ENCODE results near the gene CRTAC1. TPM values are rescaled to one million over a fixed set of nuclear protein-coding genes. Genes with fewer than 3 reads are reported as not detected.

CRTAC1 gene
- total and polyA plus RNA-seq, 9 of the 15 experiments (the other 6 are each of a cell fraction or from before 2014, with no cell fraction given): not detected

DNA sequence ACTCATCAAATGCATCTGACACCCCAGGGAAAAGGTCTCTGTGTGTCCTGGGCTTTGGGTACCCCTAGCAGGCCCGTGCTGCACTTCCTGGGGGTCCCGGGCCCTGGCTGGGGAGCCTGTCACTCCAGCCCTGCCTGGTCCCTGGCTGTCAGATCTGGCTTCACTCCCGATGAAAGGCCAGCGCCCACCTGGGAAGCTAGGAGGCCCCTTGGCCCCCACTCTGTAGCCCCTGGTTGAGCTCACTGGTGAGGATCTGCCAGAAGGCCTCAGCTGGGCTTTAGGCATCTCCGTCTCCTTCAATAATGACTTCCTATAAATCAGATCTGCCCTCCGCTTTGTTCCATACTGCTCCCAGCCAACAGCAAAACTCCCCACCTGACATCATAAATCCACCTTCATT is 116.8 kb downstream of the CRTAC1 start:
- in situ Hi-C loops (cut with MboI): loop anchor here (25.0 kb wide), 1 partner anchor 399 kb away; no protein-coding TSS in a partner anchor
- Histone ChIP-seq H3K79me2 (ENCODE audit: control insufficient read depth, insufficient read depth, low read length) (no peaks in the 10 kb centered on the region), H3K4me3 (no peak overlapping the region), H3K27me3 (ENCODE audit: control insufficient read depth in 2 of 2, insufficient read depth in 2 of 2, low read length in 2 of 2) (peaks cover 0 to 18% of the 10 kb centered on the region in 2 experiments; a peak in 2 of 5 replicates), H3K4me1 (replicated peaks in 1 of 2; ENCODE audit: control insufficient read depth in 2 of 2, insufficient read depth in 2 of 2, low read length in 2 of 2) (peaks cover 0 to 8% of the 10 kb centered on the region in 2 experiments; a peak in 2 of 5 replicates), H3K9ac (ENCODE audit: insufficient read depth in 1 of 2, low read depth in 2 of 2, low read length in 2 of 2) (no peak overlapping the region), H2AFZ (ENCODE audit: low read depth, low read length) (no peak overlapping the region), H4K20me1 (replicated peaks; ENCODE audit: control insufficient read depth, insufficient read depth, low read length) (0 out of 2 replicates have a peak, but pooled peaks cover 5% of the 10 kb centered on the region), H3K36me3 (ENCODE audit: control insufficient read depth, insufficient read depth, low read length) (no peaks in the 10 kb centered on the region), H3K9me3 (replicated peaks; ENCODE audit: control insufficient read depth, insufficient read depth, low read depth, low read length) (no peaks in the 10 kb centered on the region), H3K27ac (ENCODE audit: extremely low read depth, low read depth, low read length) (no peak overlapping the region), H3K9me1 (ENCODE audit: control insufficient read depth, insufficient read depth, low read length) (no peaks in the 10 kb centered on the region), H3K4me2 (ENCODE audit: insufficient read depth, low read length) (no peak overlapping the region)
- no TSS peak for BruUV-seq (replicated peaks)
- ChIA-PET CTCF (ENCODE audit: low intra/inter-chr PET ratio) (interaction anchor here (1.2 to 1.6 kb wide), 2 partner anchors 128 to 132 kb away, joined by 3 to 9 read pairs; no protein-coding TSS in a partner anchor), POLR2A (no interaction called here)
- WGBS (ENCODE audit: insufficient coverage, low coverage, missing lambda C conversion rate): 0% methylated on average over 5 of the region's 6 CpGs
- DNase-seq (ENCODE audit: extremely low read depth in 1 of 4, low spot score in 3 of 4) (no peak), FAIRE-seq (no peak), ATAC-seq (no peak)
- no peak for TF ChIP-seq CBX1 (IDR thresholded peaks at IDR 0.05; ENCODE audit: low read depth)
- intact Hi-C loops (cut with micrococcal nuclease): loop anchor here (1.0 to 10.0 kb wide), 3 partner anchors 115 to 391 kb away; no protein-coding TSS in a partner anchor

DNA sequence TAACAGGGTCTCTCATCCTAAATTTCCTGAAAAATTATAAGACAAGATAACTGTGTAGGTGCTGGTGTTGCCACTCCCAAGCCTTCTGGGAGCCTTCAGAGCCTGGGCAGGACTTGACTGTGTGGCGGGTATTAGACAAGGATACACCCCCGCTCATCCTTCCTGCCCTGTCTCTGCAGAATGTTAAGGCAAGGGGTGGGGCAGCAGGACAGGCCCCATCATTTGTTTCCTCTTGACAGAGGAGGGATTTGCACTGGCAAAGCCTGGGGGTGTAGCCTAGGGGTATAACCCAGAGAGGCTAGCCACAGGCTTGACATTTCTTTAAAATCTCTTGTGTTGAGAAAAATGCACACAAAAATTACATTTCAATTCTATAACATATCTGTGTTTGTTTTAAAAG is 117.2 kb downstream of the CRTAC1 start:
- Histone ChIP-seq H4K20me1 (replicated peaks; ENCODE audit: control insufficient read depth, insufficient read depth, low read length) (0 out of 2 replicates have a peak, but pooled peaks cover 5% of the 10 kb centered on the region), H3K27me3 (ENCODE audit: control insufficient read depth in 2 of 2, insufficient read depth in 2 of 2, low read length in 2 of 2) (peaks cover 0 to 22% of the 10 kb centered on the region in 2 experiments; a peak in 2 of 5 replicates), H3K9me3 (replicated peaks; ENCODE audit: control insufficient read depth, insufficient read depth, low read depth, low read length) (no peaks in the 10 kb centered on the region), H3K27ac (ENCODE audit: extremely low read depth, low read depth, low read length) (no peak overlapping the region), H3K36me3 (ENCODE audit: control insufficient read depth, insufficient read depth, low read length) (no peaks in the 10 kb centered on the region), H3K79me2 (ENCODE audit: control insufficient read depth, insufficient read depth, low read length) (no peaks in the 10 kb centered on the region), H2AFZ (ENCODE audit: low read depth, low read length) (no peak overlapping the region), H3K4me2 (ENCODE audit: insufficient read depth, low read length) (no peak overlapping the region), H3K4me1 (replicated peaks in 1 of 2; ENCODE audit: control insufficient read depth in 2 of 2, insufficient read depth in 2 of 2, low read length in 2 of 2) (peaks cover 0 to 8% of the 10 kb centered on the region in 2 experiments; a peak in 2 of 5 replicates), H3K4me3 (no peak overlapping the region), H3K9me1 (ENCODE audit: control insufficient read depth, insufficient read depth, low read length) (no peaks in the 10 kb centered on the region), H3K9ac (ENCODE audit: insufficient read depth in 1 of 2, low read depth in 2 of 2, low read length in 2 of 2) (no peak overlapping the region)
- ChIA-PET POLR2A (no interaction called here), CTCF (ENCODE audit: low intra/inter-chr PET ratio) (interaction anchor here (1.2 kb wide), 1 partner anchor 132 kb away, joined by 3 read pairs; no protein-coding TSS in a partner anchor)
- TF ChIP-seq RNF2 (IDR thresholded peaks at IDR 0.05): no peak
- no peak for TF ChIP-seq CTBP1 (IDR thresholded peaks at IDR 0.05; ENCODE audit: borderline replicate concordance)
- WGBS (ENCODE audit: insufficient coverage, low coverage, missing lambda C conversion rate): 0% methylated on average over 2 of the region's 2 CpGs
- in situ Hi-C loops (cut with MboI): loop anchor here (25.0 kb wide), 1 partner anchor 399 kb away; no protein-coding TSS in a partner anchor
- BruUV-seq (replicated peaks): no TSS peak
- ATAC-seq (no peak), DNase-seq (ENCODE audit: extremely low read depth in 1 of 4, low spot score in 3 of 4) (no peak), FAIRE-seq (no peak)
- intact Hi-C loops (cut with micrococcal nuclease): loop anchor here (10.0 kb wide), 1 partner anchor 392 kb away; no protein-coding TSS in a partner anchor
